Spinal cord (tissue), 10 donors: ENCODE results near the gene TMEM108. TPM values are rescaled to one million over a fixed set of nuclear protein-coding genes. Genes with fewer than 3 reads are reported as not detected.

Source experiments
- DNase-seq, 6 donors: peaks; one replicate each; pipeline versions ENCODE4 v3.0.0 to v3.0.0-alpha.2; 2013 to 2015; ENCODE audit warnings: low spot score in 6 of 6, low read depth in 4 of 6
- H3K27ac ChIP-seq: one replicate; pipeline ENCODE4 v1.5.1; 2013; ENCODE audit warnings: low read depth, low read length, control low read depth
- H3K27me3 ChIP-seq: one replicate; pipeline ENCODE4 v1.6.1; 2013; ENCODE audit warnings: low read length; ENCODE audit not compliant: control insufficient read depth, insufficient read depth
- H3K36me3 ChIP-seq: one replicate; pipeline ENCODE4 v1.6.1; 2013; ENCODE audit warnings: low read length; ENCODE audit not compliant: control insufficient read depth, insufficient read depth
- H3K4me1 ChIP-seq: one replicate; pipeline ENCODE4 v1.6.1; 2013; ENCODE audit warnings: low read length; ENCODE audit not compliant: control insufficient read depth, insufficient read depth
- H3K4me3 ChIP-seq: one replicate; pipeline ENCODE4 v1.5.1; 2013; ENCODE audit warnings: low read depth, low read length, control low read depth
- H3K9me3 ChIP-seq: one replicate; pipeline ENCODE4 v1.6.1; 2013; ENCODE audit warnings: low read length; ENCODE audit not compliant: control insufficient read depth, insufficient read depth
- WGBS: methylation state at CpG from one replicate; pipeline ENCODE4 v1.1.5; 2013; ENCODE audit warnings: missing lambda C conversion rate; ENCODE audit not compliant: insufficient coverage; 5-methylcytosine and 5-hydroxymethylcytosine counted together
- polyA plus RNA-seq, 2 donors: library from polyadenylated mRNA; unstranded; fragments of 120-200 nt; gene quantifications; one replicate each; pipeline ENCODE4 v1.2.1, GENCODE V29; 2013; ENCODE audit not compliant: insufficient read length in 2 of 2
- total RNA-seq, 2 donors: library from RNA; depleted of rRNA in 1 of 2; stranded (reverse); fragments of 120-200 nt in 1 of 2; fragments of >200 nt in 1 of 2; gene quantifications; one replicate each; pipeline versions ENCODE4 v1.2.3 to v1.2.4, GENCODE V29; 2013 to 2014
- donor health status: healthy.

Gene TMEM108
- total and polyA plus RNA-seq, 4 donors = 6.6 to 75.5 (median 30.5) TPM

- Histone ChIP-seq H3K4me1 (peaks cover 12% of the 10 kb centered on the region), H3K36me3 (no peaks in the 10 kb centered on the region), H3K4me3 (no peak overlapping the region), H3K27ac (peak overlapping the region; percentile 40), H3K9me3 (no peaks in the 10 kb centered on the region), H3K27me3 (no peaks in the 10 kb centered on the region)
- WGBS = 85% methylated on average over 4 of the region's 4 CpGs
- DNase-seq = no peak
Observed at GRCh38 chr3:133414021-133414392, 375.8 kb downstream of the TMEM108 start.

- no peak for DNase-seq
- Histone ChIP-seq H3K4me1 (peaks cover 6% of the 10 kb centered on the region), H3K27ac (no peak overlapping the region), H3K36me3 (no peaks in the 10 kb centered on the region), H3K27me3 (no peaks in the 10 kb centered on the region), H3K9me3 (no peaks in the 10 kb centered on the region), H3K4me3 (no peak overlapping the region)
- 81% methylated on average over 7 of the region's 7 CpGs for WGBS
Observed at GRCh38 chr3:133418361-133418760, 380.2 kb downstream of the TMEM108 start.

GRCh38 chr3:133419151-133419909, 381.1 kb downstream of the TMEM108 start:
- H3K9me3 ChIP-seq = no peaks in the 10 kb centered on the region
- H3K4me3 ChIP-seq = no peak overlapping the region
- H3K27ac ChIP-seq = no peak overlapping the region
- H3K4me1 ChIP-seq = peaks cover 3% of the 10 kb centered on the region
- no peak for DNase-seq
- 85% methylated on average over 10 of the region's 15 CpGs for WGBS
- H3K27me3 ChIP-seq = no peaks in the 10 kb centered on the region
- H3K36me3 ChIP-seq = no peaks in the 10 kb centered on the region

GRCh38 chr3:133424937-133425869, 387.0 kb downstream of the TMEM108 start:
- H3K9me3 ChIP-seq = no peaks in the 10 kb centered on the region
- no peak overlapping the region for H3K4me3 ChIP-seq
- no peak overlapping the region for H3K27ac ChIP-seq
- H3K4me1 ChIP-seq = peaks cover 3% of the 10 kb centered on the region
- H3K36me3 ChIP-seq = no peaks in the 10 kb centered on the region
- H3K27me3 ChIP-seq = no peaks in the 10 kb centered on the region
- 79% methylated on average over 7 of the region's 9 CpGs for WGBS
- no peak for DNase-seq

- H3K4me3 ChIP-seq = no peak overlapping the region
- H3K9me3 ChIP-seq = no peaks in the 10 kb centered on the region
- H3K27me3 ChIP-seq = no peaks in the 10 kb centered on the region
- no peak for DNase-seq
- H3K27ac ChIP-seq = no peak overlapping the region
- no peaks in the 10 kb centered on the region for H3K36me3 ChIP-seq
- peaks cover 3% of the 10 kb centered on the region for H3K4me1 ChIP-seq
- WGBS = 100% methylated on average over 2 of the region's 3 CpGs
Observed at GRCh38 chr3:133425898-133426297, 387.7 kb downstream of the TMEM108 start.

- H3K36me3 ChIP-seq = no peaks in the 10 kb centered on the region
- no peaks in the 10 kb centered on the region for H3K9me3 ChIP-seq
- no peak overlapping the region for H3K4me3 ChIP-seq
- peaks cover 3% of the 10 kb centered on the region for H3K4me1 ChIP-seq
- H3K27ac ChIP-seq = no peak overlapping the region
- no peak for DNase-seq
- H3K27me3 ChIP-seq = no peaks in the 10 kb centered on the region
- 100% methylated on average over 1 of the region's 2 CpGs for WGBS
Observed at GRCh38 chr3:133426721-133427120, 388.5 kb downstream of the TMEM108 start.

GRCh38 chr3:133428552-133428951, 390.4 kb downstream of the TMEM108 start:
- no peaks in the 10 kb centered on the region for H3K27me3 ChIP-seq
- H3K9me3 ChIP-seq = no peaks in the 10 kb centered on the region
- no peak overlapping the region for H3K27ac ChIP-seq
- 81% methylated on average over 10 of the region's 12 CpGs for WGBS
- H3K36me3 ChIP-seq = no peaks in the 10 kb centered on the region
- peaks cover 2% of the 10 kb centered on the region for H3K4me1 ChIP-seq
- H3K4me3 ChIP-seq = no peak overlapping the region
- DNase-seq = no peak

- Histone ChIP-seq H3K4me3 (no peak overlapping the region), H3K4me1 (no peaks in the 10 kb centered on the region), H3K36me3 (no peaks in the 10 kb centered on the region), H3K9me3 (no peaks in the 10 kb centered on the region), H3K27ac (no peak overlapping the region), H3K27me3 (no peaks in the 10 kb centered on the region)
- DNase-seq = no peak
Observed at GRCh38 chr3:133429063-133429462, 390.9 kb downstream of the TMEM108 start.

- H3K27ac ChIP-seq = no peak overlapping the region
- no peaks in the 10 kb centered on the region for H3K9me3 ChIP-seq
- DNase-seq = no peak
- no peaks in the 10 kb centered on the region for H3K27me3 ChIP-seq
- H3K4me3 ChIP-seq = no peak overlapping the region
- H3K4me1 ChIP-seq = no peaks in the 10 kb centered on the region
- 72% methylated on average over 2 of the region's 2 CpGs for WGBS
- H3K36me3 ChIP-seq = no peaks in the 10 kb centered on the region
Observed at GRCh38 chr3:133439563-133439962, 401.4 kb downstream of the TMEM108 start.
